Measurements from ENCODE around the gene SMIM26.
"Not testable (repeated sequence)": the region's sequence is repeated elsewhere in the genome, so short reads cannot be mapped to it uniquely, and the experiment has no call there.

Gene SMIM26

GRCh38 chr20:18566892-18567738, at the start of gene SMIM26:
SMIM26 (plus strand) TSS chr20:18567432; CDS start chr20:18567479, 47 bp downstream.
- peak; percentile 89 for DNase-seq

GRCh38 chr20:18522066-18522465, 45.2 kb upstream of the SMIM26 start:
- DNase-seq, result not testable (repeated sequence)

GRCh38 chr20:18523066-18523465, 44.2 kb upstream of the SMIM26 start:
- no peak for DNase-seq

DNA sequence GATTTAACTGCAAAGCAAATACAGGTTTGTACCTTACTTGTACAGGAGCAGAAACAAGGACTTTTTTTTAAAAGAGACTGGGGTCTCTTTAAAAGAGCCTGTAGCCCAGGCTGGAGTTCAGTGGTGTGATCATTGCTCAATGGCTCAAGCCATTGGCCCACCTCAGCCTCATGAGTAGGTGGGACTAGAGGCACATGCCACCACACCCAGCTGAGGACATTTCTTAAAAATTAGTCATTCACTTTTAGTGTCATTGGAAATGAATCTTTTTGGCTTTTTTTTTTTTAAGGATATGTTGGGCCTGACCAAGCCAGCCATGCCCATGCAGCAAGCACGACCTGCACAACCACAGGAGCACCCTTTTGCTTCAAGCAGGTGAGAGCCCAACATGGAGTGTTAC, 42.6 kb upstream of the SMIM26 start:
- DNase-seq, result no peak

GRCh38 chr20:18526761-18527160, 40.5 kb upstream of the SMIM26 start:
- not testable (repeated sequence) for DNase-seq

DNA sequence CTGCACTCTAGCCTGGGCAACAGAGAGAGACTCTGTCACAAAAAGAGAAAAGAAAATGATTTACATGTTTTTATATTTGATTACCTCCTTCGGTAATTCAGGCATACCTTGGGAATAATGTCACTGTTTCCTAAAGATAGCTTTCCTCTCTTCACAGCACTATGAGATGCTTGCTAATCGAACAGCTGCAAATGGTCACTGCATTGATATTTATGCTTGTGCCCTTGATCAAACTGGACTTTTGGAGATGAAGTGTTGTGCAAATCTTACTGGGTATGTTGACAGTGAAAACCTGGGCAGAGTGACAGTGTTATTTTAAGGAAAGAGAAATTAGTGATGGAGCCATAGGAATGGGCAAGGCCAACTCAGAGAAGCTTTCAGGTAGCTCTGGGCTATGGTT, 39.9 kb upstream of the SMIM26 start:
- DNase-seq, result no peak

DNA sequence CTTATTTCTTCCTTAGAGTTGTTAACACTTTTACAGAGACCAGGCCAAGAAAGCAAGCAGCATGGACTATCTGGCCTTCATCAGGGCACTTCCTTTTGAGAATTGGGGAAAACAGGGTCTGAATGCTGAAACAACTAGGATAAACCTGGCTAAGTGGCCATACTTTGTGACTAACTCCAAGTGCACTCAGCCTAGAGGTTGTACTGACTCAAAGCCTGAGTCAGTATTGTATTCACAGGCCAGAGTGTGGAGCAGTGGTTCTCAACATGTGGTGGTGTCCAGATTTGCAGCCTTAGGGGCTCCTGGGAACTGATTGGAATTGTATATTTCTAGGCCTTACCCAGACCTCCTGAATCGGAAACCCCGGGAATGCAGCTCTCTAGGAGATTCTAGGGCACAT, 39.4 kb upstream of the SMIM26 start:
- DNase-seq, result no peak

GRCh38 chr20:18529041-18529440, 38.2 kb upstream of the SMIM26 start:
- no peak for DNase-seq

GRCh38 chr20:18532626-18533025, 34.6 kb upstream of the SMIM26 start:
- DNase-seq, result no peak

GRCh38 chr20:18533491-18533890, 33.7 kb upstream of the SMIM26 start:
- DNase-seq, result no peak

DNA sequence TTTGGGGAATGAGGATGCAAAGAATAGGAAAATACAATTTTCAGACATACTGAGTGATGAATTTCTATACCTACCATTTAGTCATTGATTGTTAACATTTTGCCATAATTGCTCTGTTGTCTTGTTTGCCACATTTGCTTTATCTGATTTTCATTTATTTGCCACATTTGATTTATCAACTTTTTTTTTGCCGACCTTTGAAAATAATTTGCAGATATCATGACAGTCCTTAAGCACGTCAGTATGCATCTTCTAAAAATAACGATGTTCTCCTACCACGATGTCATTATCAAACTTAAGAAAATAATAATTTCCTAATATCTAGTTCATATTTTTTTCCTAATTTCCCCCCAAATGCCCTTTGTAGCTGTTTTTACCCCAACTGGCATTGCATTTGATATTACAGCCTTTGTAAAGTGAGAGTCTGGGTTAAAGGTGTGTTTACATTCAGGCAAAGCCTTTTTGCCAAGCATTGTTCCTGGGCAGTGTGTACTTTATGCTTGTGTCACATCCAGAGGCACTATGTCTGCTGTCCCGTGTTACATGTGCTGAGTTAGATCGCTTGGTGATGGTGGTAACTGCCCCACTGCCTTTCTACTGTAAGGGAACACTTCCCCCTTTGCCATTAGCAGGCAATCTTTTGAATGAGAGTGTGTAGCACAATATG, 33.1 kb upstream of the SMIM26 start:
- no peak for DNase-seq

DNA sequence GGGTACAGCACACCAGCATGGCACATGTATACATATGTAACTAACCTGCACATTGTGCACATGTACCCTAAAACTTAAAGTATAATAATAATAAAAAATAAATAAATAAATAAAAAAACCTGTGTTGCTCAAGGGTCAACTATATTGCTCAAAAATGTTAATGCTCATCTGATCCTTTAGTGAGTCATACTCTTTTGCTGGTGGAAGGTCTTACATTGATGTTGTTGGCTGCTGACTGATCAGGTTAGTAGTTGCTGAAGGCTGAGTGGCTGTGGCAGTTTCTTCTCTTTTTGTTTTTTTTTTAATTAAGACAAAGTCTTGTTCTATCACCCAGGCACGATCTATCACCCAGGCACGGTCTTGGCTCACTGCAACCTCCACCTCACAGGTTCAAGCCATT, 29.6 kb upstream of the SMIM26 start:
- DNase-seq, result no peak

- DNase-seq, result no peak
Measured at GRCh38 chr20:18541741-18542140, 25.5 kb upstream of the SMIM26 start.

DNA sequence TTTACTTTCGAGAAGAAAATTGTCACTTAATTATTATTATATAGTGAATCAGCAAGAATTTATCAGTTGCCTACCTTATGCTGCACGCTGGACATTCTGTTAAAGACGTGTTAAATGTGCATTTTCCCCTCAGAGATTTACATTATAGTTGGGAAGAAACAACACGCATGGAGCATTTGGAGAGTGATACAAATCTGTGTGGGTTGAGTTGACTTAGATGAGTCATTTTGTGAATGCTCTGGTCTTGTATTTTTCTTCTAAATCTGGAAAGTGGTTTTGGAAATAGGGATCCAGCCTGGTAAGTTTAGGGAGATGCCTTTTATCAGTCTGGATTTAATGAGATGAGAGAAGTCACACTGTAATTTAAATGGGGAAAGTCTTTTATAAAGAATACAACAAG, 24.0 kb upstream of the SMIM26 start:
- no peak for DNase-seq

DNA sequence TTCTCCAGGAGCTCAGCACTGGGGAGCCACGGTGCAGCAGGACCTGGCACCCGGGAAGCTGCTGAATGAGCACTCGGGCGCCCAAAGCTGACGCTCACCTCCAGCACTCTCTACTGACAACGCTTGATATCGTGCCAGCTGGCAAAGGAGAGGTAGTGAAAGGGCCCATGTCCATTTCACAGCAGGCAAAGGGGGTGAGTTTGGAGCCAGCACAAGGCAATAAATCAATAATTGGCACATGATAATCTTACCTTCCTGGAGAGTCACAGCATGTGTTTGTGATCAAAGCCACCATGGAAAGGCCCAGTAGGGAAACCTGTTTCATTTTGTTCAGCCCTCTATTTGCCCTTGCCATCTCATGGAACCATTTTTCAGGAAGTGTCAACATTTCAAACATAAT, 23.3 kb upstream of the SMIM26 start:
- DNase-seq, result no peak

GRCh38 chr20:18545566-18545965, 21.7 kb upstream of the SMIM26 start:
- DNase-seq, result no peak

GRCh38 chr20:18548465-18548864, 18.8 kb upstream of the SMIM26 start:
- DNase-seq, result no peak

DNA sequence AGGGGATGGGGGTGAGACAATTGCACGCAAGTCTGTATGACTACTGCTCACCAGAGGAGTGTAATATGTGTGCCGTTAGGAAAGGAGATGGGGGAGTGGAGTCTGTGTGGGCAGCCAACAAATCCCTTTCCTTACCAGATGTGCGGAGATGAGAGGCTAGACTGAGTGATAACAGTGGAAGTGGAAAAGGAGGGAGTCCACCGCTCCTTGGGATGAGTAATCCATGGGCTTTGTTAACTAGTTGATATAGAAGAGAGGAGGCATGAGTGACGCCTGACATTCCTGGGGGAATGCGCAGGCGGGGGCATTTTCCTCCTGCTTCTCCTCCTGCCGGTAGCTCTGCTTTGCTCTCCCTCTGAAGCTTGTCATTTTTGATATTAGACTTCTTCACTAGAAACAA, 13.5 kb upstream of the SMIM26 start:
- no peak for DNase-seq

GRCh38 chr20:18567739-18568091, 483 bp downstream of the SMIM26 start:
- no peak for DNase-seq

- no peak for DNase-seq
Measured at GRCh38 chr20:18571009-18571408, 3.8 kb downstream of the SMIM26 start.

GRCh38 chr20:18571578-18571977, 4.3 kb downstream of the SMIM26 start:
- no peak for DNase-seq

GRCh38 chr20:18577942-18578341, 10.7 kb downstream of the SMIM26 start:
- no peak for DNase-seq

- no peak for DNase-seq
Measured at GRCh38 chr20:18578581-18578980, 11.3 kb downstream of the SMIM26 start.

DNA sequence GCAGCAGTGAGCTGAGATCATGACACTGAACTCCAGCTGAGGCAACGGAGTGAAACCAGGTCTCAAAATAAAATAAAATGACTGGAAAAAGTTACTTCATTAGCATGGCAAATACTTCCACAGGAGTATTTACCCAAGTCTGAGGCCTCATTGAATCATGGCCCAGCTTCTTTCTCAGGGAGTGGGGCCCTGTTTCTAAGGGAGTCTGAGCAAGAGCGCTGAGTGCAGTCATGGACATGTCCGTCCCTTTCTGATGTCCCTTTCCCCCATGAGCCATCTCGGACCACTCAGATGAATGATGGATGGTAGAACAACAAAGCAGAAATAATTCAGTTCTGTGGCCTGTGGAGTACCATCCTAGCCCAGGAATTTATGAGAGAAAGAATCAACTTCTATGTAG, 12.8 kb downstream of the SMIM26 start:
- DNase-seq, result no peak

DNA sequence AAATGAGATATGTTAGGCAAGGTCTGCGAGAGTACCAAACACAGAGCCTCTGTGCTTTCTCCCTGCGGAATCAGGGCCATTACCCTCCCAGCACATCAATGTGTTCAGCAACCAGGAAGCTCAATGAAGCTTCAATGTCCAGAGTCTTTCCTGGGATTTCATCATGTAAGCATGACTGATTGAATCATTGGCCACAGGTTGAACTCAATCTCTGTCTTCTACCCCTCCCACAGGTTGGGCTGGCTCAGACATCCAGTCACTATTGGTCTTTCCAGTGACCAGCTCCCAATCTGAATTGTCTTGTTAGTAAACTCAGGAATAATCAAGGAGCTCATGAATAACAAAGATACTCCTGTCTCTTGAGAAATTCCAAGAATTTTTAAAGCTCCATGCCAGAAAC, 17.9 kb downstream of the SMIM26 start:
- no peak for DNase-seq

All from activated CD4-positive, alpha-beta T cell treated with anti-CD3 and anti-CD28 coated beads for 1 hour (primary cell).